GM12873 (cell line): ENCODE results near the gene LYPD3.

ENCODE experiments used
- TF ChIP-seq, protein P1 (sequence below): IDR thresholded peaks from 2 replicates; pipeline ENCODE4 v1.5.1; 2012; ENCODE audit warnings: low read depth, mild to moderate bottlenecking, moderate library complexity, low read length, control low read depth; ENCODE audit not compliant: insufficient read depth; ENCODE audit errors: missing control alignments

The LYPD3 gene

DNA sequence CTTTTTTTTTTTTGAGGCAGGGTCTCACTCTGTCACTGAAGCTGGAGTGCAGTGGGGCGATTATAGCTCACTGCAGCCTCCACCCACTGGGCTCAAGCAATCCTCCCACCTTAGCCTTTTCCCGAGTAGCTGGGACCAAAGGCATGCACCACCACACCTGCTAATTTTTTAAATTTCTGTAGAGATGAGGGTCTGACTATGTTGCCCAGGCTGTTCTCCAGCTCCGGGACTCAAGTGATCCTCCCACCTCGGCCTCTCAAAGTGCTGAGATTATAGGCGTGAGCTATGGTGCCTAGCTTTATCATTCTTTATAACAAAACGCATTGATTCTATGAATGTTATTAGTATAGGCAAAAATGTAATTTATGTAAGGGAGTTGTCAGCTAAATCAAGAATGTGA, 17.9 kb upstream of the LYPD3 start:
- TF ChIP-seq, protein P1, sequence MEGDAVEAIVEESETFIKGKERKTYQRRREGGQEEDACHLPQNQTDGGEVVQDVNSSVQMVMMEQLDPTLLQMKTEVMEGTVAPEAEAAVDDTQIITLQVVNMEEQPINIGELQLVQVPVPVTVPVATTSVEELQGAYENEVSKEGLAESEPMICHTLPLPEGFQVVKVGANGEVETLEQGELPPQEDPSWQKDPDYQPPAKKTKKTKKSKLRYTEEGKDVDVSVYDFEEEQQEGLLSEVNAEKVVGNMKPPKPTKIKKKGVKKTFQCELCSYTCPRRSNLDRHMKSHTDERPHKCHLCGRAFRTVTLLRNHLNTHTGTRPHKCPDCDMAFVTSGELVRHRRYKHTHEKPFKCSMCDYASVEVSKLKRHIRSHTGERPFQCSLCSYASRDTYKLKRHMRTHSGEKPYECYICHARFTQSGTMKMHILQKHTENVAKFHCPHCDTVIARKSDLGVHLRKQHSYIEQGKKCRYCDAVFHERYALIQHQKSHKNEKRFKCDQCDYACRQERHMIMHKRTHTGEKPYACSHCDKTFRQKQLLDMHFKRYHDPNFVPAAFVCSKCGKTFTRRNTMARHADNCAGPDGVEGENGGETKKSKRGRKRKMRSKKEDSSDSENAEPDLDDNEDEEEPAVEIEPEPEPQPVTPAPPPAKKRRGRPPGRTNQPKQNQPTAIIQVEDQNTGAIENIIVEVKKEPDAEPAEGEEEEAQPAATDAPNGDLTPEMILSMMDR, result no peak

DNA sequence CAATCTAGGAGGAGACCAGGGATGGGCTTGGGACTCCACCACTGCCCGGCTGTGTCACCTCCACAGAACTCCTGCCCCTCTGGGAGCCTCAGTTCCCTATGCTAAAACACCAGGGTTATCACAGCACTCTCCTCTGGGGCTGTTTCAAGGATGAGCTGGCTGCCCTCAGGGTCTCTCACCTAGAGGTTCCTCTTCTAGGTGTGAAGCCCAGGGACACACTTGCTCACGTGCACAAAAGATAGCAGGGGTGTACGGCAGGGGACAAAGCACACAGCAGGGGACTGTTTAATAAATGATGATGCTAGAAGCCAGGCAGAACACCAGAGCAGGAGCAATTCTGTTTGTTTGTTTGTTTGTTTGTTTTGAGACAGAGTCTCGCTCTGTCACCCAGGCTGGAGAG, 16.8 kb upstream of the LYPD3 start:
- TF ChIP-seq, protein P1, result no peak

DNA sequence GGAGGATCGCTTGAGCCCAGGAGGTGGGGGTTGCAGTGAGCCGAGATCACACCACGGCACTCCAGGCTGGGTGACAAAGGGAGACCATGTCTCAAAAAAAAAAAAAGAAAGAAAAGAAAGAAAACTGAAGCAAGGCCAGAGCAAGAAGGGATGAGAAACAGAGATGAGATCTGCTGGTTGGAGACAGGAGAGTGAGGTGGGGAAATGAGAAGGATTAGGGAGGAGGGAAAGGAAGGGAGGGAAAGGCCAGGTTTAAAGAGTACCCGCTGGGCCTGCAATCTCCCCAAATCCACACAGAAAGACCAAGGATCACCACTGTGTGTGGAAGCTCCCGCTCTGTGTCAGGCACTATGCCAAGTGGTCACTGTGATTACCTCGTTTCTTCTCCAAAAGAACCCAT, 16.3 kb upstream of the LYPD3 start:
- TF ChIP-seq, protein P1, result no peak

DNA sequence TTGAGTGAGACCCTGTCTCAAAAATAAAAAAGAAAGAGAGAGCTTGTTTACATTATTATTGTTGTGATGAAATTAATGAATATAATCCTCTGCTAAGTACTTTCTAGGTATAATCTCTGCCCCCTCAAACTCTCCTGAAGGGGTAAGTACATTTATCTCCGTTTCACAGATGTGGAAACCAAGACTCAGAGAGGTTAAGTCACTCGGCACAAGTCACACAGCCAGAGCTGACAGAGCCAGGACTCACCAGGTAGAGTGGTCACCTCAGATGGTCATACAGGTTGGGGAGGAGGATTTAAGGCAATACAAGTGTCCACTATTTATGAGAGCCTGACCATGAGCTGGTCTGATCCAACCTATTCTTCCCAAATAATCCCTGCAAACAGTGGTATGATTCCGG, 15.2 kb upstream of the LYPD3 start:
- TF ChIP-seq, protein P1, result no peak

DNA sequence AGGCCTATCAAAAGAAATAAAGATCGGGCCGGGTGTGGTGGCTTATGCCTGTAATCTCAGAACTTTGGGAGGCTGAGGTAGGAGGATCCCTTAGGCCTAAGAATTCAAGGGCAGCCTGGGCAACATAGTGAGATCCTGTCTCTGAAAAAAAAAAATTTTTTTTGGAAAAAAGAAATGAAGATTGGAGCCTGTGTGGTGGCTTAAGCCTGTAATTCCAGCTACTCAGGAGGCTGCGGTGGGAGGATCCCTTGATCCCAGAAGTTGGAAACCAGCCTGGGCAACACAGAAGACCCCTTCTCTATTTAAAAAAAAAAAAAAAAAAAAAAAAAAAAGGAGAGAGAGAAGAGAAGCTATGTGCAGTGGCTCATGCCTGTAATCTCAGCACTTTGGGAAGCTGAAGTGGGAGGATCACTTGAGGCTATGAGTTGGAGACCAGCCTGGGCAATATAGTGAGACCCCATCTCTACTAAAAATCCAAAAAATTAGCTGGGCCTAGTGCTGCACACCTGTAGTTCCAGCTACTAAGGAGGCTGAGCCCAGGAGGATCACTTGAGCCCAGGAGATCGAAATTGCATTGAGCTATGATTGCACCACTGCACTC, 14.7 kb upstream of the LYPD3 start:
- TF ChIP-seq, protein P1, result no peak

DNA sequence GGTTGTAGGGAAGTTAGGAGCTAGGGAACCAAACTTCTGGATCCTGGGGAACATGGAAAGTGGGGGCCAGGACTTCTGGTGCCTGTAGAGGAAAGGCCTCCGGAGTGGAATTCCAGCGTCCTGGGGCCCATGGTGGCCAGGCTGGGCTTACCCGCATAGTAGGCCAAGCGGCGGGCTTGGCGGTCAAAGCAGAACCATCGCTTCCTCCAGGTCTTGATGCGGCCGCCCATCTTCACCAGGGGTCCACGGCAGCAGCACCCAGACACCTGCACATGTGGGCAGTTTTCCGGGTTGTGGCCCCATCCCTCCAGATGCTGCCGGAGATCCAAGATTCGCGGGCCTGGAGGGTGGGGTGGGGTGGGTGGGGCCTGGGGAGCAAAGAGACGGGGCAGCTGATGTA, 13.8 kb upstream of the LYPD3 start:
- TF ChIP-seq, protein P1, result no peak

DNA sequence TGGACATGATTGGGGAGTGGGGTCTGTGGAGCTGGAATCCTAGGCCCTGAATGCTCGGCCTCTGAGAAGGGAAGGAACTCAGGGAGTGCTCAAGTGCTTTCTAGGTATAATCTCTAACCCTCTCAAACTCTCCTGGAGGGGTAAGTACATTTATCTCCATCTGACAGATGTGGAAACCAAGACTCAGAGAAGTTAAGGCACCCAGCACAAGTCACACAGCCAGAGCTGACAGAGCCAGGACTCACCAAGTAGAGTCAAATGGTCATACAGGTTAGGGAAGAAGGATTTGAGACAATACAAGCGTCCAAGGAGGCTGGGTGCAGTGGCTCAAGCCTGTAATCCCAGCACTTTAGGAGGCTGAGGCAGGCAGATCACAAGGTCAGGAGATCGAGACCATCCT, 12.9 kb upstream of the LYPD3 start:
- TF ChIP-seq, protein P1, result no peak
